ENCODE data around the gene PBX3. TPM values are rescaled to one million over a fixed set of nuclear protein-coding genes. Genes with fewer than 3 reads are reported as not detected.
A peak's percentile ranks its signal among the peaks of the same experiment; 100 is the strongest.

The PBX3 gene
- total and polyA plus RNA-seq, 2 donors (not counting 1 experiment from before 2014, with no cell fraction given), result 35.8 to 51.8 TPM

DNA sequence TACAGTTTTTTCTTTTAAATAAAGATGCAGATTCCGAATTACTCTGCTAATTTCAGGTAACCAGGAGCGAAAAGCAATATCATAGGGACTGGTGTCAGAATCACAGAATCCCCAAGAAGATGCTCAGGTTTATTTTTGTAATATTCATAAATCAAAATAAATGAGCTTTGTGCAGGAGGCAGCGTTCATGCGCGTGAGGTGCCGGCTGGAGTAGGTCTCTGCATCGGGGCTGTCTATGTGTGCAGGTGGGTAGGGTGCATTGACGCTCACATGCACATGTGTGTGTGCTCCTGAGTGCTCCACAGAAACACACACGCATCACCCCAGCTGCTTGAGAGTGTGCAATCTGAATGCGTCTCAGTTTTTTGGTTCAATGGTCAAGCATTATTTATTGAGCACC, 226.4 kb downstream of the PBX3 start:
- Histone ChIP-seq H3K27me3 (ENCODE audit: control insufficient read depth, insufficient read depth, low read length) (no peaks in the 10 kb centered on the region), H3K36me3 (ENCODE audit: control insufficient read depth, insufficient read depth, low read length) (no peaks in the 10 kb centered on the region), H3K9me3 (ENCODE audit: control insufficient read depth, insufficient read depth, low read depth, low read length) (no peaks in the 10 kb centered on the region), H3K9ac (ENCODE audit: insufficient read depth, low read length) (no peak overlapping the region), H2AFZ (ENCODE audit: low read length) (no peak overlapping the region), H3K4me3 (replicated peaks in 1 of 4; ENCODE audit: control extremely low read depth in 1 of 4, insufficient read depth in 1 of 4, low read depth in 3 of 4, low read length in 4 of 4) (no peak overlapping the region), H3K79me2 (ENCODE audit: control insufficient read depth, insufficient read depth, low read length) (no peaks in the 10 kb centered on the region), H4K20me1 (ENCODE audit: control insufficient read depth, extremely low read depth, insufficient read depth, low read length) (no peaks in the 10 kb centered on the region), H3K27ac (ENCODE audit: insufficient read depth, low read length) (no peak overlapping the region), H3K4me2 (ENCODE audit: extremely low read depth, insufficient read depth, low read length) (no peak overlapping the region), H3K4me1 (ENCODE audit: control insufficient read depth, extremely low read depth, insufficient read depth, low read length) (no peaks in the 10 kb centered on the region)
- no peak for TF ChIP-seq EZH2 (IDR thresholded peaks at IDR 0.05; ENCODE audit: low read length, missing control alignments)
- TF ChIP-seq, protein P1, sequence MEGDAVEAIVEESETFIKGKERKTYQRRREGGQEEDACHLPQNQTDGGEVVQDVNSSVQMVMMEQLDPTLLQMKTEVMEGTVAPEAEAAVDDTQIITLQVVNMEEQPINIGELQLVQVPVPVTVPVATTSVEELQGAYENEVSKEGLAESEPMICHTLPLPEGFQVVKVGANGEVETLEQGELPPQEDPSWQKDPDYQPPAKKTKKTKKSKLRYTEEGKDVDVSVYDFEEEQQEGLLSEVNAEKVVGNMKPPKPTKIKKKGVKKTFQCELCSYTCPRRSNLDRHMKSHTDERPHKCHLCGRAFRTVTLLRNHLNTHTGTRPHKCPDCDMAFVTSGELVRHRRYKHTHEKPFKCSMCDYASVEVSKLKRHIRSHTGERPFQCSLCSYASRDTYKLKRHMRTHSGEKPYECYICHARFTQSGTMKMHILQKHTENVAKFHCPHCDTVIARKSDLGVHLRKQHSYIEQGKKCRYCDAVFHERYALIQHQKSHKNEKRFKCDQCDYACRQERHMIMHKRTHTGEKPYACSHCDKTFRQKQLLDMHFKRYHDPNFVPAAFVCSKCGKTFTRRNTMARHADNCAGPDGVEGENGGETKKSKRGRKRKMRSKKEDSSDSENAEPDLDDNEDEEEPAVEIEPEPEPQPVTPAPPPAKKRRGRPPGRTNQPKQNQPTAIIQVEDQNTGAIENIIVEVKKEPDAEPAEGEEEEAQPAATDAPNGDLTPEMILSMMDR (conservative IDR thresholded peaks at IDR 0.05 in 1 of 2, IDR thresholded peaks at IDR 0.05 in 1 of 2; ENCODE audit: low read depth in 1 of 2, low read length in 2 of 2), result no peak
- no peak for DNase-seq (ENCODE audit: low read depth in 2 of 2)

DNA sequence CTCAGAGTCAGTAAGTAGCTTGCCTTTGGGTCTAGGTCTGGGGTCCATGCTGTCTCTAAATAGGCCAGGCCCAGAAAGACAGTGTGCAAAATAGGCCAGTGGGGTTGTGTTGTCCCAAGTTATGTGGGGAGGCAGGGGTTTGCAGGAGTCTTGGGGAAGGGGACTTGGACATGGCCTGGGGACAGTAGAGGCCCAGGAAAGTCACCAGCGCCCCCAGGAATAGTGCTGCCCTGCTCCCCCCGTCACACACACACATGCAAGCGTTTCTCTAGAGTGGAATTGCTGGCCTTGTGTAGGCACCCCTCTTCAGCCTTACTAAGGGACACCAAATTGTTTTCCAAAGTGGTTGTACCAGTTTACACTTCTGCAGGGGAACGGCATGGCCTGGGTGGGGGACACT, 227.5 kb downstream of the PBX3 start:
- Histone ChIP-seq H3K27ac (ENCODE audit: insufficient read depth, low read length) (no peak overlapping the region), H3K36me3 (ENCODE audit: control insufficient read depth, insufficient read depth, low read length) (no peaks in the 10 kb centered on the region), H3K4me1 (ENCODE audit: control insufficient read depth, extremely low read depth, insufficient read depth, low read length) (no peaks in the 10 kb centered on the region), H3K27me3 (ENCODE audit: control insufficient read depth, insufficient read depth, low read length) (no peaks in the 10 kb centered on the region), H4K20me1 (ENCODE audit: control insufficient read depth, extremely low read depth, insufficient read depth, low read length) (no peaks in the 10 kb centered on the region), H3K4me2 (ENCODE audit: extremely low read depth, insufficient read depth, low read length) (no peak overlapping the region), H3K9me3 (ENCODE audit: control insufficient read depth, insufficient read depth, low read depth, low read length) (no peaks in the 10 kb centered on the region), H3K79me2 (ENCODE audit: control insufficient read depth, insufficient read depth, low read length) (no peaks in the 10 kb centered on the region), H2AFZ (ENCODE audit: low read length) (no peak overlapping the region), H3K4me3 (replicated peaks in 1 of 4; ENCODE audit: control extremely low read depth in 1 of 4, insufficient read depth in 1 of 4, low read depth in 3 of 4, low read length in 4 of 4) (no peak overlapping the region), H3K9ac (ENCODE audit: insufficient read depth, low read length) (no peak overlapping the region)
- TF ChIP-seq, protein P1 (conservative IDR thresholded peaks at IDR 0.05 in 1 of 2, IDR thresholded peaks at IDR 0.05 in 1 of 2; ENCODE audit: low read depth in 1 of 2, low read length in 2 of 2), result no peak
- no peak for TF ChIP-seq EZH2 (IDR thresholded peaks at IDR 0.05; ENCODE audit: low read length, missing control alignments)
- DNase-seq (ENCODE audit: low read depth in 2 of 2), result no peak

DNA sequence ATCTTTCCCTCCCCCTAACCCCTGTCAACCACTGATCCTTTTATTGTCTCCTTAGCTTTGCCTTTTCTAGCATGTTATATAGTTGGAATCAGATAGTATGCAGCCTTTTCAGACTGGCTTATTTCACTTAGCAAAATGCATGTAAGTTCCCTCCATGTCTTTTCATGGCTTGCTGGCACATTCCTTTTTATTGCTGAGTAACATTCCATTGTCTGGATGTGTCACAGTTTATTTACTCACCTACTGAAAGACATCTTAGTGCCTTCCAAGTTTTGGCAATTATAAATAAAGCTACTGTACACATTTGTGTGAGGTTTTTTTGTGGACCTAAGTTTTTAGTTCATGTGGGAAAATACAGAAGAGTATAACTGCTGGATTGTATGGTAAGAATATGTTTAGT, 230.1 kb downstream of the PBX3 start:
- DNase-seq (ENCODE audit: low read depth in 2 of 2), result peak in 1 of 2 donors; percentile 32
- no peaks in the 10 kb centered on the region for H3K9me3 ChIP-seq (ENCODE audit: control insufficient read depth, insufficient read depth, low read depth, low read length)
- no peak overlapping the region for H3K4me3 ChIP-seq (replicated peaks in 1 of 4; ENCODE audit: control extremely low read depth in 1 of 4, insufficient read depth in 1 of 4, low read depth in 3 of 4, low read length in 4 of 4)
- H3K4me1 ChIP-seq (ENCODE audit: control insufficient read depth, extremely low read depth, insufficient read depth, low read length), result no peaks in the 10 kb centered on the region
- no peak overlapping the region for H3K4me2 ChIP-seq (ENCODE audit: extremely low read depth, insufficient read depth, low read length)
- H3K27ac ChIP-seq (ENCODE audit: insufficient read depth, low read length), result no peak overlapping the region
- H3K36me3 ChIP-seq (ENCODE audit: control insufficient read depth, insufficient read depth, low read length), result no peaks in the 10 kb centered on the region
- no peaks in the 10 kb centered on the region for H3K27me3 ChIP-seq (ENCODE audit: control insufficient read depth, insufficient read depth, low read length)
- no peak overlapping the region for H3K9ac ChIP-seq (ENCODE audit: insufficient read depth, low read length)
- H3K79me2 ChIP-seq (ENCODE audit: control insufficient read depth, insufficient read depth, low read length), result no peaks in the 10 kb centered on the region
- no peaks in the 10 kb centered on the region for H4K20me1 ChIP-seq (ENCODE audit: control insufficient read depth, extremely low read depth, insufficient read depth, low read length)
- no peak overlapping the region for H2AFZ ChIP-seq (ENCODE audit: low read length)
- no peak for TF ChIP-seq EZH2 (IDR thresholded peaks at IDR 0.05; ENCODE audit: low read length, missing control alignments)
- TF ChIP-seq, protein P1 (conservative IDR thresholded peaks at IDR 0.05 in 1 of 2, IDR thresholded peaks at IDR 0.05 in 1 of 2; ENCODE audit: low read depth in 1 of 2, low read length in 2 of 2), result no peak
